ENCODE measurements around the gene TGFBR3. TPM values are rescaled to one million over a fixed set of nuclear protein-coding genes. Genes with fewer than 3 reads are reported as not detected.

Gene TGFBR3
- total and polyA plus RNA-seq, 2 of the 13 experiments (the other 11 are each of a cell fraction or from before 2014, with no cell fraction given): 76.5 to 195 TPM

DNA sequence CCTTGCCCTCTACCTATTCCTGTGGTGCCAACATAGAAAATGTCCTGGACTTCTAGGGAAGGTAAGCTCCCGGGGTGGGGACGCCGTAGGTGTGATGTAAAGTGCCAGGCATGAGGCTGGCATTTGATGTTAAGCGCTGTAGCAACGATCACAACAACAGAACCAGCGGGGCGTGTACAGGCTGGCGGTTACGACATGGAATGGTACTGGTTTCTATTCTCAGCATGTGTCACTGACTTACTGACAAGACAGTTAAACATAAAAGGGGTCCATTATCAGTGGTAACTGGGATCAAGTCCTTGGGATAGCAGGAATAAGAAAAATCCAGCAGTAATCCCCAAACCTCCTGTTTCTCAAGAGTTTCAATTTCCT is 58.9 kb downstream of the TGFBR3 start (continued):
- TF ChIP-seq, protein P1, sequence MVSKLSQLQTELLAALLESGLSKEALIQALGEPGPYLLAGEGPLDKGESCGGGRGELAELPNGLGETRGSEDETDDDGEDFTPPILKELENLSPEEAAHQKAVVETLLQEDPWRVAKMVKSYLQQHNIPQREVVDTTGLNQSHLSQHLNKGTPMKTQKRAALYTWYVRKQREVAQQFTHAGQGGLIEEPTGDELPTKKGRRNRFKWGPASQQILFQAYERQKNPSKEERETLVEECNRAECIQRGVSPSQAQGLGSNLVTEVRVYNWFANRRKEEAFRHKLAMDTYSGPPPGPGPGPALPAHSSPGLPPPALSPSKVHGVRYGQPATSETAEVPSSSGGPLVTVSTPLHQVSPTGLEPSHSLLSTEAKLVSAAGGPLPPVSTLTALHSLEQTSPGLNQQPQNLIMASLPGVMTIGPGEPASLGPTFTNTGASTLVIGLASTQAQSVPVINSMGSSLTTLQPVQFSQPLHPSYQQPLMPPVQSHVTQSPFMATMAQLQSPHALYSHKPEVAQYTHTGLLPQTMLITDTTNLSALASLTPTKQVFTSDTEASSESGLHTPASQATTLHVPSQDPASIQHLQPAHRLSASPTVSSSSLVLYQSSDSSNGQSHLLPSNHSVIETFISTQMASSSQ (IDR thresholded peaks at IDR 0.05; ENCODE audit: low read depth): no peak
- TF ChIP-seq, protein P1 (CRISPR knock-in tag; IDR thresholded peaks at IDR 0.05; ENCODE audit: borderline replicate concordance): no peak; the same call in 1 of the 2 replicates
- TF ChIP-seq XRCC5 (optimal IDR thresholded peaks at IDR 0.05; ENCODE audit: low read length): peak; percentile 36
- peak; percentile 73; the same call in 1 of the 2 replicates for TF ChIP-seq DPF2 (CRISPR knock-in tag; IDR thresholded peaks at IDR 0.05; ENCODE audit: borderline replicate concordance, low read depth)
- TF ChIP-seq, protein P2, sequence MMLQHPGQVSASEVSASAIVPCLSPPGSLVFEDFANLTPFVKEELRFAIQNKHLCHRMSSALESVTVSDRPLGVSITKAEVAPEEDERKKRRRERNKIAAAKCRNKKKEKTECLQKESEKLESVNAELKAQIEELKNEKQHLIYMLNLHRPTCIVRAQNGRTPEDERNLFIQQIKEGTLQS (CRISPR knock-in tag; IDR thresholded peaks at IDR 0.05): peak; percentile 78
- 0 out of 2 replicates have a peak, but pooled peaks have one; percentile 50 for TF ChIP-seq STAT5B (CRISPR knock-in tag; IDR thresholded peaks at IDR 0.05)
- TF ChIP-seq, protein P3, sequence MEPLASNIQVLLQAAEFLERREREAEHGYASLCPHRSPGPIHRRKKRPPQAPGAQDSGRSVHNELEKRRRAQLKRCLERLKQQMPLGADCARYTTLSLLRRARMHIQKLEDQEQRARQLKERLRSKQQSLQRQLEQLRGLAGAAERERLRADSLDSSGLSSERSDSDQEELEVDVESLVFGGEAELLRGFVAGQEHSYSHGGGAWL (CRISPR knock-in tag; IDR thresholded peaks at IDR 0.05): 0 out of 2 replicates have a peak, but pooled peaks have one; percentile 59
- TF ChIP-seq KLF11 (CRISPR knock-in tag; IDR thresholded peaks at IDR 0.05): peak; percentile 46; the same call in 1 of the 2 replicates
- TF ChIP-seq KDM4B (CRISPR knock-in tag; IDR thresholded peaks at IDR 0.05): peak; percentile 70; the same call in 1 of the 2 replicates
- TF ChIP-seq, protein P4, sequence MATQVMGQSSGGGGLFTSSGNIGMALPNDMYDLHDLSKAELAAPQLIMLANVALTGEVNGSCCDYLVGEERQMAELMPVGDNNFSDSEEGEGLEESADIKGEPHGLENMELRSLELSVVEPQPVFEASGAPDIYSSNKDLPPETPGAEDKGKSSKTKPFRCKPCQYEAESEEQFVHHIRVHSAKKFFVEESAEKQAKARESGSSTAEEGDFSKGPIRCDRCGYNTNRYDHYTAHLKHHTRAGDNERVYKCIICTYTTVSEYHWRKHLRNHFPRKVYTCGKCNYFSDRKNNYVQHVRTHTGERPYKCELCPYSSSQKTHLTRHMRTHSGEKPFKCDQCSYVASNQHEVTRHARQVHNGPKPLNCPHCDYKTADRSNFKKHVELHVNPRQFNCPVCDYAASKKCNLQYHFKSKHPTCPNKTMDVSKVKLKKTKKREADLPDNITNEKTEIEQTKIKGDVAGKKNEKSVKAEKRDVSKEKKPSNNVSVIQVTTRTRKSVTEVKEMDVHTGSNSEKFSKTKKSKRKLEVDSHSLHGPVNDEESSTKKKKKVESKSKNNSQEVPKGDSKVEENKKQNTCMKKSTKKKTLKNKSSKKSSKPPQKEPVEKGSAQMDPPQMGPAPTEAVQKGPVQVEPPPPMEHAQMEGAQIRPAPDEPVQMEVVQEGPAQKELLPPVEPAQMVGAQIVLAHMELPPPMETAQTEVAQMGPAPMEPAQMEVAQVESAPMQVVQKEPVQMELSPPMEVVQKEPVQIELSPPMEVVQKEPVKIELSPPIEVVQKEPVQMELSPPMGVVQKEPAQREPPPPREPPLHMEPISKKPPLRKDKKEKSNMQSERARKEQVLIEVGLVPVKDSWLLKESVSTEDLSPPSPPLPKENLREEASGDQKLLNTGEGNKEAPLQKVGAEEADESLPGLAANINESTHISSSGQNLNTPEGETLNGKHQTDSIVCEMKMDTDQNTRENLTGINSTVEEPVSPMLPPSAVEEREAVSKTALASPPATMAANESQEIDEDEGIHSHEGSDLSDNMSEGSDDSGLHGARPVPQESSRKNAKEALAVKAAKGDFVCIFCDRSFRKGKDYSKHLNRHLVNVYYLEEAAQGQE (IDR thresholded peaks at IDR 0.05; ENCODE audit: borderline replicate concordance in 1 of 2, low read depth in 1 of 2, low read length in 2 of 2): 0 out of 4 replicates have a peak, but pooled peaks of 1 of the 2 experiments have one; percentile 43
- TF ChIP-seq ETV6 (CRISPR knock-in tag; conservative IDR thresholded peaks at IDR 0.05): no peak
- 0 out of 2 replicates have a peak, but pooled peaks have one; percentile 28 for TF ChIP-seq HNF4A (CRISPR knock-in tag; IDR thresholded peaks at IDR 0.05)
- TF ChIP-seq, protein P5, sequence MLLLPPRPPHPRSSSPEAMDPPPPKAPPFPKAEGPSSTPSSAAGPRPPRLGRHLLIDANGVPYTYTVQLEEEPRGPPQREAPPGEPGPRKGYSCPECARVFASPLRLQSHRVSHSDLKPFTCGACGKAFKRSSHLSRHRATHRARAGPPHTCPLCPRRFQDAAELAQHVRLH (CRISPR knock-in tag; IDR thresholded peaks at IDR 0.05; ENCODE audit: borderline replicate concordance, low read depth): peak; percentile 90; the same call in 1 of the 2 replicates
- TF ChIP-seq PHF21A (CRISPR knock-in tag; IDR thresholded peaks at IDR 0.05): peak; percentile 69
- TF ChIP-seq, protein P6, sequence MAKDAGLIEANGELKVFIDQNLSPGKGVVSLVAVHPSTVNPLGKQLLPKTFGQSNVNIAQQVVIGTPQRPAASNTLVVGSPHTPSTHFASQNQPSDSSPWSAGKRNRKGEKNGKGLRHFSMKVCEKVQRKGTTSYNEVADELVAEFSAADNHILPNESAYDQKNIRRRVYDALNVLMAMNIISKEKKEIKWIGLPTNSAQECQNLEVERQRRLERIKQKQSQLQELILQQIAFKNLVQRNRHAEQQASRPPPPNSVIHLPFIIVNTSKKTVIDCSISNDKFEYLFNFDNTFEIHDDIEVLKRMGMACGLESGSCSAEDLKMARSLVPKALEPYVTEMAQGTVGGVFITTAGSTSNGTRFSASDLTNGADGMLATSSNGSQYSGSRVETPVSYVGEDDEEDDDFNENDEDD (CRISPR knock-in tag; IDR thresholded peaks at IDR 0.05; ENCODE audit: borderline replicate concordance): peak; percentile 68; the same call in 1 of the 2 replicates
- TF ChIP-seq, protein P7, sequence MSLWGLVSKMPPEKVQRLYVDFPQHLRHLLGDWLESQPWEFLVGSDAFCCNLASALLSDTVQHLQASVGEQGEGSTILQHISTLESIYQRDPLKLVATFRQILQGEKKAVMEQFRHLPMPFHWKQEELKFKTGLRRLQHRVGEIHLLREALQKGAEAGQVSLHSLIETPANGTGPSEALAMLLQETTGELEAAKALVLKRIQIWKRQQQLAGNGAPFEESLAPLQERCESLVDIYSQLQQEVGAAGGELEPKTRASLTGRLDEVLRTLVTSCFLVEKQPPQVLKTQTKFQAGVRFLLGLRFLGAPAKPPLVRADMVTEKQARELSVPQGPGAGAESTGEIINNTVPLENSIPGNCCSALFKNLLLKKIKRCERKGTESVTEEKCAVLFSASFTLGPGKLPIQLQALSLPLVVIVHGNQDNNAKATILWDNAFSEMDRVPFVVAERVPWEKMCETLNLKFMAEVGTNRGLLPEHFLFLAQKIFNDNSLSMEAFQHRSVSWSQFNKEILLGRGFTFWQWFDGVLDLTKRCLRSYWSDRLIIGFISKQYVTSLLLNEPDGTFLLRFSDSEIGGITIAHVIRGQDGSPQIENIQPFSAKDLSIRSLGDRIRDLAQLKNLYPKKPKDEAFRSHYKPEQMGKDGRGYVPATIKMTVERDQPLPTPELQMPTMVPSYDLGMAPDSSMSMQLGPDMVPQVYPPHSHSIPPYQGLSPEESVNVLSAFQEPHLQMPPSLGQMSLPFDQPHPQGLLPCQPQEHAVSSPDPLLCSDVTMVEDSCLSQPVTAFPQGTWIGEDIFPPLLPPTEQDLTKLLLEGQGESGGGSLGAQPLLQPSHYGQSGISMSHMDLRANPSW (CRISPR knock-in tag; IDR thresholded peaks at IDR 0.05; ENCODE audit: borderline replicate concordance): 0 out of 2 replicates have a peak, but pooled peaks have one; percentile 7
